Fibroblast of peridontal ligament (primary cell): ENCODE results near the gene TMEM237.
"Not testable (repeated sequence)": the region's sequence is repeated elsewhere in the genome, so short reads cannot be mapped to it uniquely, and the experiment has no call there.

Experiments used
- DNase-seq: peaks from one replicate; pipeline ENCODE4 v3.0.0-alpha.2; 2010; ENCODE audit errors: extremely low read depth

Gene TMEM237

GRCh38 chr2:201643216-201643890 is at the start of gene TMEM237:
Gene TMEM237, minus strand, starts transcription at chr2:201643503. Its CDS starts 103 bp downstream, at chr2:201643400.
- DNase-seq = peak; percentile 38

- DNase-seq = no peak
Observed at GRCh38 chr2:201685156-201685555, 41.9 kb upstream of the TMEM237 start.

GRCh38 chr2:201680743-201681142 is 37.4 kb upstream of the TMEM237 start:
- no peak for DNase-seq

- no peak for DNase-seq
Observed at GRCh38 chr2:201678401-201678800, 35.1 kb upstream of the TMEM237 start.

- DNase-seq = no peak
Observed at GRCh38 chr2:201675454-201675853, 32.2 kb upstream of the TMEM237 start.

- no peak for DNase-seq
Observed at GRCh38 chr2:201674794-201675193, 31.5 kb upstream of the TMEM237 start.

- DNase-seq = no peak
Observed at GRCh38 chr2:201674298-201674697, 31.0 kb upstream of the TMEM237 start.

GRCh38 chr2:201673546-201673945 is 30.2 kb upstream of the TMEM237 start:
- DNase-seq = no peak

- not testable (repeated sequence) for DNase-seq
Observed at GRCh38 chr2:201671205-201671604, 27.9 kb upstream of the TMEM237 start.

- DNase-seq = no peak
Observed at GRCh38 chr2:201669865-201670264, 26.6 kb upstream of the TMEM237 start.

- DNase-seq = no peak
Observed at GRCh38 chr2:201668402-201668910, 25.2 kb upstream of the TMEM237 start.

GRCh38 chr2:201664334-201664733 is 21.0 kb upstream of the TMEM237 start:
- DNase-seq = no peak

- DNase-seq = no peak
Observed at GRCh38 chr2:201661366-201661765, 18.1 kb upstream of the TMEM237 start.

GRCh38 chr2:201660293-201660895 is 17.1 kb upstream of the TMEM237 start:
- no peak for DNase-seq

- DNase-seq = no peak
Observed at GRCh38 chr2:201656740-201657139, 13.4 kb upstream of the TMEM237 start.

- DNase-seq = no peak
Observed at GRCh38 chr2:201656102-201656501, 12.8 kb upstream of the TMEM237 start.

- DNase-seq = peak; percentile 94
Observed at GRCh38 chr2:201654616-201655384, 11.5 kb upstream of the TMEM237 start.

- DNase-seq = no peak
Observed at GRCh38 chr2:201653221-201653620, 9.9 kb upstream of the TMEM237 start.

- no peak for DNase-seq
Observed at GRCh38 chr2:201649442-201649841, 6.1 kb upstream of the TMEM237 start.

GRCh38 chr2:201647431-201647830 is 4.1 kb upstream of the TMEM237 start:
- DNase-seq = no peak

- DNase-seq = peak; percentile 55
Observed at GRCh38 chr2:201644001-201644400, 698 bp upstream of the TMEM237 start.

- DNase-seq = no peak
Observed at GRCh38 chr2:201642579-201643215, 606 bp downstream of the TMEM237 start.
